Umbilical cord (tissue), 2 donors: ENCODE measurements around the gene SLC10A6. TPM values are rescaled to one million over a fixed set of nuclear protein-coding genes. Genes with fewer than 3 reads are reported as not detected.
A peak's percentile ranks its signal among the peaks of the same experiment; 100 is the strongest.
"Not testable (repeated sequence)": the region's sequence is repeated elsewhere in the genome, so short reads cannot be mapped to it uniquely, and the experiment has no call there.

Source experiments
- DNase-seq: peaks from one replicate; pipeline ENCODE4 v3.0.0-alpha.2; 2015; ENCODE audit warnings: low spot score
- total RNA-seq: library from RNA; depleted of rRNA; stranded (reverse); fragments of >200 nt; gene quantifications from one replicate; pipeline ENCODE4 v1.2.3, GENCODE V29; 2014; ENCODE audit warnings: low replicate concordance; ENCODE audit not compliant: insufficient read depth

SLC10A6 gene, protein sequence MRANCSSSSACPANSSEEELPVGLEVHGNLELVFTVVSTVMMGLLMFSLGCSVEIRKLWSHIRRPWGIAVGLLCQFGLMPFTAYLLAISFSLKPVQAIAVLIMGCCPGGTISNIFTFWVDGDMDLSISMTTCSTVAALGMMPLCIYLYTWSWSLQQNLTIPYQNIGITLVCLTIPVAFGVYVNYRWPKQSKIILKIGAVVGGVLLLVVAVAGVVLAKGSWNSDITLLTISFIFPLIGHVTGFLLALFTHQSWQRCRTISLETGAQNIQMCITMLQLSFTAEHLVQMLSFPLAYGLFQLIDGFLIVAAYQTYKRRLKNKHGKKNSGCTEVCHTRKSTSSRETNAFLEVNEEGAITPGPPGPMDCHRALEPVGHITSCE
- not detected for total RNA-seq

DNA sequence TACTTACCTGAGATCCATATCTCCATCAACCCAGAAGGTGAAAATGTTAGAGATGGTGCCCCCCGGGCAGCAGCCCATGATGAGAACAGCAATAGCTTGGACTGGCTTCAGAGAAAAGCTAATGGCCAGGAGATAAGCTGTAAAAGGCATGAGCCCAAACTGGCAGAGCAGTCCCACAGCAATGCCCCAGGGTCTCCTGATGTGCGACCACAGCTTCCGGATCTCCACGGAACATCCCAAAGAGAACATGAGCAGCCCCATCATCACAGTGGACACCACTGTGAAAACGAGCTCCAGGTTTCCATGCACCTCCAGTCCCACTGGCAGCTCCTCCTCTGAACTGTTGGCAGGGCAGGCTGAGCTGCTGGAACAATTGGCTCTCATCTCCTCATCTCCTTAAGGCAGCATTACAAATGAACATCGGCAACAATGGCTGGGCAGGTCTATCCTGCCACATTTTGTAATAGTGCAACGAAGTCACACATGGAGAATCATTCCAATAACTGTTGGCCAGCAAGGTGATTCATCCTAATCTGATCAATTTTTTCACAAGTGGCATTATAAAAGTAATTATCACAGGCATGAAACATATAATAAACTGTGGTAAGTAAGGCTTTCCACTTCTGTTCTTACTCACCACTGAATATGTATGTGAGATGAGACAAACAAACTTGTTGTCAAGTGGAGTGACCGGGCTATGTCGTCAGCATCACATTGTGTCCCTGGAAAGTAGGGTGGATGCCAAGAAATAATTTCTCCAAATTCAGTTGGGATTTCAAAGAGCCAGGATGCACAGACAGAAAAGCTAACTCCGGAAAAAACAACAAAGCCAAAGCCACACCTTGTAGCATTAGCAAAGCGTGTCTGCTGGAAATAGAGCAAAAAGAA is at the start of gene SLC10A6:
Gene SLC10A6 (minus strand): TSS at position 653 of the 888 bp plus-strand sequence. CDS start 269 bp downstream, at position 384.
- DNase-seq = no peak

DNA sequence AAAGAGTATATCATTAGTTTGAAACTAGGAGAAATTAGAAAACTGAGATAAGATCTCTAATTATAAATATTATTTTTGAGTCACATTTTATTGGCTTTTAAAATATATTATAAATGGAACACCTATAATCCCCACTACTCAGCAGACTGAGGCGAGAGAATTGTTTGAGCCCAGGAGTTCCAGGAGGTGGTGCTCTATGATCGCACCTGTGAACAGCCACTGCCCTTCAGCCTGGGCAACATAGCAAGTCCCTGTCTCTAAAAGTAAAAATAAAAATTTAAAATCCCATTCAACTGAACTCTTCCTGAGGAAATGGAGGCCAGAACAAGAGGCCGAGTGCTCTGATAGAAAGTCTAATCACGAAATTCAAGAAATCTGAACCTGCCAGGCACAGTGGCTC is 49.4 kb upstream of the SLC10A6 start:
- no peak for DNase-seq

DNA sequence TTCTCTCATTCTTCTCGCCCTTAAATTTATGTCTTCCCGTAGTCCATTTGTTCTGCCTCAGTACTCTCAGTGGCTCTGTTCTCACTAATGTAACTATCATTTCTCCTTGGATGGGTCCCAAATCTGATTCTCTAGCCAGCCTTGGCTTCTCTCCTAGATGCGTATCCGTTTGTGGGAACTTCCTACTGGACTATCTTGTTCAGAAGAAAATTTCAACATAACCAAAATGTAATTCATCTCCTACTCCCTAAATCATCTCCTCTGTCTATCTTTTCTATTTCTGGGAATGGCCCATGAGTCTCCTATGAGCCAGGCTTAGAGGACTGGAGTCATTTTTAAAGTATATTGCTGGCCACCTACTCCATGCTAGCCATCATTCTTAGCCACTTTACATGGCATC is 47.4 kb upstream of the SLC10A6 start:
- DNase-seq = no peak

- DNase-seq = peak; percentile 81
Measured at GRCh38 chr4:86895692-86896488, 46.7 kb upstream of the SLC10A6 start.

DNA sequence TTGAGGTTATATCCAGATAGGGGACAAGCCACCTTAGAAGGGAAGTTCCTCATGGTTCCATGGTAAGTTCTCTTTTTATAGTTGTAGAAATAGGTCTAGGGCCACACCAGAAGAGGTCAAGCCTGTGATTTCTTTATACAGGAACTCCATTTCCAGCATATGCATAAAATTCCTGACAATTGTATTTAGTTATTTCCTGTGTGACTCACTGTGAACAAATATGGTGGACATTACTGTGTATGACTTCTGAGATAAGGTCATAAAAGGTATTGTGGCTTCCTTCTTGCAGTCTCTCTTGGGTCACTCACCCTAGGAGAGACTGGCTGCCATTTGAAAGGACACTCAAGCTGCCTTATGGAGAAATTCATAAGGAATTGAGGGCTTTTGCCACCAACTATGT is 45.3 kb upstream of the SLC10A6 start:
- no peak for DNase-seq

DNA sequence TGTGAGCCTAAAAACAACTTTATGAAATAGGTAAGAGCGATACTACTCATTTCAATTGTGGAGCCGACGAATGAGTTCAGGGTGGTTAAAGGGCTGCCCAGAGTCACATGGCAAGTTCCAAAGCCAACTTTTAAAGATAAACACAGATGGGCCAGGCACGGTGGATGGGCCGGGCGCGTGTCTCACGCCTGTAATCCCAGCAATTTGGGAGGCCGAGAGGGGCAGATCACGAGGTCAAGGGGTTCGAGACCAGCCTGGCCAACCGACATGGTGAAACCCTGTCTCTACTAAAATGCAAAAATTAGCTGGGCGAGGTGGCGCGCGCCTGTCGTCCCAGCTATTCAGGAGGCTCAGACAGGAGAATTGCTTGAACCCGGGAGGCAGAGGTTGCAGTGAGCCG is 44.0 kb upstream of the SLC10A6 start:
- no peak for DNase-seq

DNA sequence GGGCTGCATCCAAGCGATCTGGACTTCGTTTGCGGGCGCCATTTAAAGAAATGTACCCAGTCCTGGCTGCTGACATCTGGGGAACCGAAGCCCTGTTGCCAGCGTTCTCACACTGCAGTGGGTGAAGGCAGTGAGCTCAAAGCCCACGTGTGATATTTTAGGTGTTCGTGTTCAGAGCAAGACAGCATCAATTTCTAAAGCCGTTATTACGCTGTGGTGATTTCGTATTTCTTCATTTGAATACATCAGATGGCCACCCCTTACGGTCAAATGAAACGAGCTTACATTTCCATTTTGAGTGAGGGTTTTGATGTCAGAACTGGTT is 43.4 kb upstream of the SLC10A6 start:
- DNase-seq = no peak

- DNase-seq = peak; percentile 61
Measured at GRCh38 chr4:86891762-86892635, 42.8 kb upstream of the SLC10A6 start, which contains the start of gene C4orf36. C4orf36 (minus strand) TSS chr4:86892422; CDS start chr4:86891520, 902 bp downstream.

- no peak for DNase-seq
Measured at GRCh38 chr4:86890790-86891189, 41.6 kb upstream of the SLC10A6 start.

DNA sequence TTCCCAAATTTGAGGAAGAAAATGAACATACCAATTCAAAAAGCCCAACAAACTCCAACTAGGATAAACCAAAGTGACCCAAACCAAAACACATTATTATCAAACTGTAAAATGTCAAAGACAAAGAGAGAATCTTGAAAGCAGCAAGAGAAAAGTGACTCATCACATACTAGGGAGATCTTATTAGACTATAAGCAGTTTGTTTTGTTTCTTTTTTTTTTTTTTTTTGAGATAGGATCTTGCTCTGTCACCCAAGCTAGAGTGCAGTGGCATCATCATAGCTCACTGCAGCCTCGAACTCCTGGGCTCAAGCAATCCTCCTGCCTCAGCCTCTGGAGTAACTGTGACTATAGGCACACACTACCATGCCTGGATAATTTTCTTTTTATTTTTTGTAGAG is 30.5 kb upstream of the SLC10A6 start:
- no peak for DNase-seq

DNA sequence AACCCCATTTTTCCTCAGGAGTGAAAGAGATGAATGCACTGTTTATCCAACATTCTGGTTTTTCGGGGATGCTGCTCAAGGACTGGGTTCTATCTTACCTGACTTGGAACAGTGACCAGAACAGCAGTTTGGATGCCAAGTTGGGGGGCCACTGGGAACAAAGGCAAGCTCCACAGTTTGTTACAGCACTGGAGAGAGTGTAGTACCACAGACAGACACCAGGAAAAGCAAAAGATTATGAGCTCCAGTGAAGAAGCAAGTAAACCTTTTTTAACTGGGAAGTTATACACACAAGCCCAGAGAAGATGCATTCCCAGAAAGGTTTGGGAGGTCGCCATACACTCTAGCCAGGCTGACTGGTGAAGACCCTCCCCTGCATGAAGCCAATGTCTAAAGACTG is 29.5 kb upstream of the SLC10A6 start:
- DNase-seq = no peak

DNA sequence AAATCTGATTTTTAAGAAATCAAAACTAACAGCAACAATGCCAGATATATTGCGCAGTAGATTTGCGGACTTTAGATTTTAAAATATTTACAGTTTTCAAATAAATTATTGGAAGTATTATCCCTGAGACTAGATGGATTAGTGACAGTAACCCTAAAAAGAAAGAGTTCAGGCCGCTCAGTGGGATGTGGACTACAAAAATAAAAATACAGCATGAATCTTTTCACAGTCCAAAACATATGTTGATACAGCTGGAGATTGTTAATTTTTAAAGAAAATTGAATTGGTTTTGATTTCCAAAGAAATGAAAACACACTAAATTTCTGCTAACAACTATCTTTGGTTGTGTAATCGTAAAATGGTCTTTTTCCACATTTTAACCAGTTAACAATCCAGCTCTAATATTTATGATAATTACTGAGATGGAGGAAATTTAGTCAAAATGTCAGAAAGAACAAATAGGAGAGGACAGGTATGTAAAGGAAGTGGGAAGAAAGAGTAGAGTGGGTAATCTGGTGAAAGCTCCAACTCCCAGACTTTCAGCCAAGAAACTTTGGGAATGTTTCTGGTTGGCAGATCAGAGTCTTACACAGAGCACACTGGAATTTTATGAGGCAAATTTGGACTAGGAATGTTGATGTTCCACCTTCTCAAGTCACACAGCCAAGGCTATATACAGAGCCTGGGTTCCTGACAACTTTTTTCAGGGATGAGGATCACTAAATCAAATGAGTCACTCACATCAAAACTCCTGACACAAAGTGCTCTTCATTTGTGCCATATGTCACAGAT is 27.9 kb upstream of the SLC10A6 start:
- DNase-seq = no peak

DNA sequence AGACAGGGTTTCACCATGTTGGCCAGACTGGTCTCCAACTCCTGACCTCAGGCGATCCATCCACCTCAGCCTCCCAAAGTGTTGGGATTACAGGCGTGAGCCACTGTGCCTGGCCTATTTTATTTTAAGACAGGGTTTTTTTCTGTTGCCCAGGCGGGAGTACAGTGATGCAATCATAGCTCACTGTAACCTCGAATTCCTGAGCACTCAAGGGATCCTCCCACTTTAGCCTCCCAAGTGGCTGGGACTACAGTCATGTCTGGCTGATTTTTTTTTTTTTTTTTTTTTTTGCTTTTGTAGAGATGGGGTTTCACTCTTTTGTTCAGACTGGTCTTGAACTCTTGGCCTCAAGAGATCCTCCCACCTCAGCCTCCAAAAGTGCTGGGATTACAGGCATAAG is 26.3 kb upstream of the SLC10A6 start:
- not testable (repeated sequence) for DNase-seq

DNA sequence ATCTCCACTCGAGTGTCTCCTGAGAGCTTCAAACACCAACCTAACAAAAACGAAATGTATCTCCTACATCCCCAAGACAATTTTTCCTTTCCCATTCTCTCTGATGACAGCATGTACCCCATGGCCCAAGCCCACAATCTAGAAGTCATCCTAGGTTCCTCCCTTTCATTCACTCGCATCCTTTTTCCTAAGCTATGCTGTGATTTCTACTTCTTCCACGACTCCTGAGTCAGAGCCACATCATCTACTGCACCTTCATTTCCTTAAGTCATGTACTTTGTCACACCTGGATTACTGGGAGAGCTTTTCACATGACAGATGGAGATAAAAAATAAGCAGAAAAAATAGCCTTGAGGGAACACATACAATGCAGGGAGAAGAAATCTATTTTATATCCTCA is 23.0 kb upstream of the SLC10A6 start:
- DNase-seq = no peak

GRCh38 chr4:86870442-86871069 is 21.4 kb upstream of the SLC10A6 start:
- DNase-seq = no peak

DNA sequence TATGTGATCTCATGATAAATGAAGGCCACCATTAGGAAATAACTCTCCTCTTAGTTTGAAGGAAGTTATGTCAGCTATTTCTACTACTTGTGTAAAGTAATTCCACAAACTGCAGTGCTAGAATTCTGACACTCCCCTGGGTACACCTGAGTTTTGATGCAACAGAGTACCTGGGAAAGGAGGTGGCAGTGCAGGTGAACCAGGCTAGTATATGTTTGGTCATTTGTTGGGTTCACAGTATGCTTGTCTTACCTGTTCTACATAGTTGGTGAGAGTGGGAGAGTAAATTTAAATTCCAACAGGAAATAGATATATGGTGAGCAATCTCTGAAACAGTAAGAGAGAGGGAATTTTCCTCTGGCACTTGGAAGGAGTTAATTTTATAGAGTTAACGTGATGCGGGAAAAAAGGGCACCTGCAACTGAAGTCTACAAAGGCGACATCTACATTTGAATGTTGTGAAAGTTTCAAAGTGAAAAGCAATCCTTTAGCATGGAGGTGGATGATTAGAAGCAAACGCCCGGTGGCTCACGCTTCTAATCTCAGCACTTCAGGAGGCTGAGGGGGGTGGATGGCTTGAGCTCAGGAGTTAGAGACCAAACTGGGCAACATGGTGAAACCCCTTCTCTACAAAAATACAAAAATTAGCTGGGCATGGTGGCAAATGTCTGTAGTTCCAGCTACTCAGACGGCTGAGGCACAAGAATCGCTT is 8.3 kb upstream of the SLC10A6 start:
- no peak for DNase-seq

- no peak for DNase-seq
Measured at GRCh38 chr4:86856896-86857295, 7.7 kb upstream of the SLC10A6 start.

- no peak for DNase-seq
Measured at GRCh38 chr4:86855572-86855971, 6.4 kb upstream of the SLC10A6 start.

DNA sequence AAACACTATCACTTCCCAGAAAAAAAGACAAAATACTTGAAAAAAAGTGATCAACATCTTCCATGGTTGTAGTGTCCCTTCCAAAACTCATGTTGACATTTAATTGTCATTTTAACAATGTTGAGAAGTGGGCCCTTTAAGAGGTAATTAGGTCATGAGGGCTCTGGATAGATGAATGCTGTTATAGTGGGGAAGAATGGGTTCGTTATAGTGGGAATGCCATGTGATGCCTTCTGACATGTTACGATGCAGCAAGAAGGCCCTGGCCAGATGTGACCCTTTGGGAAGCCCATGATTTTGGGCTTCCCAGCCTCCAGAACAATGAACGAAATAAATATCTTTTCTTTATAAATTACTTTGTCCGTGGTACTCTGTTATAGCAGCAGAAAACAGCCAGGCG is 4.0 kb upstream of the SLC10A6 start:
- DNase-seq = no peak
